ENCODE results near the gene TBXAS1.

The TBXAS1 gene

GRCh38 chr7:139896831-139897230, 67.8 kb downstream of the TBXAS1 start:
- in situ Hi-C loops (cut with HindIII; ENCODE audit: low sequenced_read_pairs), result no loop called here
- no peak overlapping the region for H3K4me3 ChIP-seq (ENCODE audit: low read depth, low read length)
- TF ChIP-seq CTCF (IDR thresholded peaks at IDR 0.05; ENCODE audit: low read depth, low read length), result no peak
- DNase-seq (ENCODE audit: low read depth, low spot score), result no peak

DNA sequence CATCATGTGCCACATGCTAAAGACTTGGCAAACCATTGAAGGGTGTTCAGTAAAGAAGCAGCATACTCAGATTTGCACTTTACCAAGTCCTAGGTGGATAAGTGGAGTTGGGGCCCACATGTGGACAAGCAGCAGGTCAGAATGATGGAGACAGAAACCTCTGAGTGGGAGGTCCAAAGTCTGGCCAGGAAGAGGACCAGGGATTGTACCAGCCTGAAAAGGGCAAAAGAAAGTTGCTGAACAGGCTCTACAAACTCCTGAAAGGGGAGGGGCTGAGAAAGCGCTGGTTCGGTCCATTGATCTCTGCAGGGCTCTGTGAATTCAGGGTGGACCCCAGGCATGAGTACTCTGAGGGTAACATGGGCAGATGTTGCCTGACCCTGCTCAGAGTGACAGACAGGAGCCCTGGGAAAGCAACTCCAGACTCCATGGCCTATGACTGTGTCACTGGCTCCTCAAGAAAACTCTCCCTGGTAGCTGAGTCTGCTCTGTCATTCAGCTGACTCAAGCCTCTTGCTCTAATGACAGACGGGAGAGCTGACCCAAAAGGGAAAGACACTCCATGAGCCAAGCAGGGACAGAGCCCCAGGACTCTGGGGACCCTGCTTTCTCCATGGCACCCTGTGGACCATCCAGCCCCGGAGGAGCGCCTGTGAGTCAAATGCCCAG, 68.5 kb downstream of the TBXAS1 start:
- no peak for DNase-seq (ENCODE audit: low read depth, low spot score)
- no peak for TF ChIP-seq CTCF (IDR thresholded peaks at IDR 0.05; ENCODE audit: low read depth, low read length)
- no peak overlapping the region for H3K4me3 ChIP-seq (ENCODE audit: low read depth, low read length)
- in situ Hi-C loops (cut with HindIII; ENCODE audit: low sequenced_read_pairs), result no loop called here

DNA sequence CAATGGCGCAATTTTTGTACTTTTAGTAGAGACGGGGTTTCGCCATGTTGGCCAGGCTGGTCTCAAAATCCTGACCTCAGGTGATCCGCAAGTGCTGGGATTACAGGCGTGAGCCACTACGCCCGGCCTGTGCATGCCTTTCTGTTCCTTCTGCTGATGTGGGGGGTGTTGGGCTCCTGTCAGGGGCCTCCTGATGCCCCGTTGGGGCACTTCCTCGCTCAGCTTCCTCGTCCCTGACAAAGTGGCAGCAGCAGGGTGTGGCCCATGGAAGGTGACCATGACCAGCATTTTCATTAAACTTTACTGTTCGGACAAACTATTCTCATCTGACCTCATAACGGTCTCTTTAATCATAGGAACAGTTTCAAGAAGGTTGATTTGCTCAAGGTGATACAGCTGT, 69.4 kb downstream of the TBXAS1 start:
- TF ChIP-seq CTCF (IDR thresholded peaks at IDR 0.05; ENCODE audit: low read depth, low read length), result no peak
- no peak overlapping the region for H3K4me3 ChIP-seq (ENCODE audit: low read depth, low read length)
- in situ Hi-C loops (cut with HindIII; ENCODE audit: low sequenced_read_pairs), result no loop called here
- no peak for DNase-seq (ENCODE audit: low read depth, low spot score)

GRCh38 chr7:139899328-139899955, 70.4 kb downstream of the TBXAS1 start:
- no peak for TF ChIP-seq CTCF (IDR thresholded peaks at IDR 0.05; ENCODE audit: low read depth, low read length)
- no peak for DNase-seq (ENCODE audit: low read depth, low spot score)
- H3K4me3 ChIP-seq (ENCODE audit: low read depth, low read length), result no peak overlapping the region
- in situ Hi-C loops (cut with HindIII; ENCODE audit: low sequenced_read_pairs), result no loop called here

DNA sequence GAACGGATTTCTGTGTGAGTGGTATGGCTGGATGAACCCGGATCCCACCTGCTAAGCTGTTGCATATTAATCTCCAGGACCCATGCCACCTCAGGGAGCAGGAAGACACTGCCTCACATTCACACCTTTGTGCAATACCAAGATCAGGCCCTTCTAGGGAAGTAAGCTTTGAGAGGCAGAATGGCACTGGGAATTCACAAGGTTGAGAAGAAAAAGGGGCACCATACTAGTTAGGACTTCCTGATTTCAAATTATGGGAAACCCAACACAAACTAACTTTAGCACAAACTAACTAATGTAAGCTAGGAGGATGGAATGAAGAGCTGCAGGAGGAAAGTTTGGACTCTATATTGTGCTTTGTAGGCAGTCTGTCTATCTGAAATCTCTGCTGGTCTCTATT, 71.3 kb downstream of the TBXAS1 start:
- no peak for DNase-seq (ENCODE audit: low read depth, low spot score)
- H3K4me3 ChIP-seq (ENCODE audit: low read depth, low read length), result no peak overlapping the region
- in situ Hi-C loops (cut with HindIII; ENCODE audit: low sequenced_read_pairs), result no loop called here
- no peak for TF ChIP-seq CTCF (IDR thresholded peaks at IDR 0.05; ENCODE audit: low read depth, low read length)

DNA sequence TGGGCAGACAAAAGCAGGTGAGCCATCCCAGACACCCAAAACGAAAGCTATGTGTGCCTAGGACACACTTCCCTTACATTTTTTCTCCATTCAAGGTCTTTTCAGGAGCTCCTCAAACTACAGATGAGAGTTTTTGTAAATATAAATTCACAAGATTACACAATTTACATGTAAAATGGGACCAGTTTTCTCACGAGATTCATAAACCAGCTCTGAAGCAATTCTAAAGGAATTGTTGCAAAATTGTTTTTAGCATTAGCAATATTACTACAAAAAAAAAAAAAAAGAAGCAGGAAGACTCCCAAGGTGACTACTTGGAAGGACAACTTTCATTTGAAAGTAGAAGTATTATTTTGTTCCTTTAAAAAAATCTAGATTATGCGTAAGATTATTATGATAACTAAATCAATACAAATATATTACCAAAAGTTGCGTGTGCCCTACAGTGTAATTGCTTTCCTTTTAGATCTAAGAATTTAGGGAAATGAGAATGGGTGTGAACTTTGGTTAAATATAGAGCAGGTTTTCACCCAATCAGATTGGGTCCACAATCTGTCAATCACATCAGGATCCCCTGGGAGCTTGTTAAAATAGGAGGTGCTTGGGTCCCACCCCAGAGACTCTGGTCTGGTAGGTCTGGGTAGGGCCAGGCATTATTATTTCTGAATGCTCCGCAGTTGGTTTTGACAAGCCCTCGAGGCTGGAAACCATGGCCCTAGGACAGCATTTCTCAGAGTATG, 72.2 kb downstream of the TBXAS1 start:
- no peak overlapping the region for H3K4me3 ChIP-seq (ENCODE audit: low read depth, low read length)
- TF ChIP-seq CTCF (IDR thresholded peaks at IDR 0.05; ENCODE audit: low read depth, low read length), result no peak
- in situ Hi-C loops (cut with HindIII; ENCODE audit: low sequenced_read_pairs), result no loop called here
- DNase-seq (ENCODE audit: low read depth, low spot score), result no peak

Data from astrocyte of the spinal cord (primary cell).